Duodenal mucosa (tissue), 2 donors: ENCODE results near the gene CRIP1.
A peak's percentile ranks its signal among the peaks of the same experiment; 100 is the strongest.

Experiments
- H3K27ac ChIP-seq: one replicate; pipeline ENCODE4 v1.7.0; 2013; ENCODE audit warnings: low read depth, low read length
- H3K27me3 ChIP-seq, 2 donors: one replicate each; pipeline ENCODE4 v1.7.0; 2013; ENCODE audit warnings: low read length in 2 of 2, control low read depth in 1 of 2; ENCODE audit not compliant: insufficient read depth in 2 of 2, control insufficient read depth in 1 of 2
- H3K36me3 ChIP-seq, 2 donors: one replicate each; pipeline ENCODE4 v1.7.0; 2013; ENCODE audit warnings: low read length in 2 of 2, control low read depth in 1 of 2; ENCODE audit not compliant: insufficient read depth in 2 of 2, control insufficient read depth in 1 of 2
- H3K4me1 ChIP-seq, 2 donors: one replicate each; pipeline ENCODE4 v1.7.0; 2013; ENCODE audit warnings: low read length in 2 of 2, control low read depth in 1 of 2; ENCODE audit not compliant: insufficient read depth in 2 of 2, control insufficient read depth in 1 of 2
- H3K4me3 ChIP-seq, 2 donors: one replicate each; pipeline ENCODE4 v1.7.0; 2013; ENCODE audit warnings: low read length in 2 of 2, low read depth in 1 of 2
- H3K9ac ChIP-seq, 2 donors: one replicate each; pipeline ENCODE4 v1.7.0; 2013; ENCODE audit warnings: low read length in 2 of 2, low read depth in 1 of 2
- H3K9me3 ChIP-seq, 2 donors: one replicate each; pipeline ENCODE4 v1.7.0; 2013; ENCODE audit warnings: low read length in 2 of 2, control low read depth in 1 of 2; ENCODE audit not compliant: control insufficient read depth in 1 of 2

Gene CRIP1

DNA sequence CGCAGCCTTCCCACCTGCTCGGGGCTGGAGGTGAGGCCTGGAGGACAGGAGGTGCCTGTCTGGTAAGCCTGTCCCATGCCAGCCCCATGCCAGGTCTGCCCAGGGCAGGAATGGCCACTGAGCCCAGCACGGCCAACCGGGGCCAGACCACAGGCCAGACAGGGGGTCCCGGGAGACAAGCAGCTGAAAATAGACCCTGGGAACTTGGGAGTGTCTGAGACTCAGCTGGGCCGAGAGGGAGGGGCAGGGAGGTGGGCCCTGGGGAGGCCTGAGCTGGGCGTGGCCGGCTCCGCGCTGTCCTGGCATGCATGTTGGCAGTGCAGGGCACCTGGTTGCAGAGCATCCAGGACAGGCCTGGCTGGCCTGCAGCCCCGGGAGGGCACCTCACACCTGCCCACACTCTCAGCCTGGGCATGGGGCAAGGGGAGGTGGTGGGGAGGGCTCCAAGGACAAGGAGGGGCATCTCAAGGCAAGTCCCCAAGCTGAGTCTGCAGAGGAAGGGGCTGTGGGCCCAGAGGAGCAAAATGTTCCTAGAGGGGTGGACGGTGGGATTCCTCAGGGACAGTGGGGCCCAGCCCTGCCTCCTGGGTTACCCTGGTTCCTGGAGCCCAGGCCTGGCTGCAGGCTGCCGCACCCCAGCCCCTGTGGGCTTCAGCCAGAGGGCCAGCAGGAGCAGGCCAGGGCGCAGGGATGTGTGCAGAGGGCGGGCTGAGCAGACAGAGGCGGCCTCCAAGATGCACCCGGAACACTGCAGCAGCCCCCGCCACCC is 3.2 kb upstream of the CRIP1 start:
- no peak overlapping the region for H3K9ac ChIP-seq
- no peaks in the 10 kb centered on the region for H3K9me3 ChIP-seq
- peaks cover 52 to 75% of the 10 kb centered on the region in 2 donors for H3K4me1 ChIP-seq
- no peaks in the 10 kb centered on the region for H3K36me3 ChIP-seq
- H3K27me3 ChIP-seq, result peaks cover 12 to 18% of the 10 kb centered on the region in 2 donors
- H3K4me3 ChIP-seq, result no peak overlapping the region
- H3K27ac ChIP-seq, result peak overlapping the region; percentile 32

DNA sequence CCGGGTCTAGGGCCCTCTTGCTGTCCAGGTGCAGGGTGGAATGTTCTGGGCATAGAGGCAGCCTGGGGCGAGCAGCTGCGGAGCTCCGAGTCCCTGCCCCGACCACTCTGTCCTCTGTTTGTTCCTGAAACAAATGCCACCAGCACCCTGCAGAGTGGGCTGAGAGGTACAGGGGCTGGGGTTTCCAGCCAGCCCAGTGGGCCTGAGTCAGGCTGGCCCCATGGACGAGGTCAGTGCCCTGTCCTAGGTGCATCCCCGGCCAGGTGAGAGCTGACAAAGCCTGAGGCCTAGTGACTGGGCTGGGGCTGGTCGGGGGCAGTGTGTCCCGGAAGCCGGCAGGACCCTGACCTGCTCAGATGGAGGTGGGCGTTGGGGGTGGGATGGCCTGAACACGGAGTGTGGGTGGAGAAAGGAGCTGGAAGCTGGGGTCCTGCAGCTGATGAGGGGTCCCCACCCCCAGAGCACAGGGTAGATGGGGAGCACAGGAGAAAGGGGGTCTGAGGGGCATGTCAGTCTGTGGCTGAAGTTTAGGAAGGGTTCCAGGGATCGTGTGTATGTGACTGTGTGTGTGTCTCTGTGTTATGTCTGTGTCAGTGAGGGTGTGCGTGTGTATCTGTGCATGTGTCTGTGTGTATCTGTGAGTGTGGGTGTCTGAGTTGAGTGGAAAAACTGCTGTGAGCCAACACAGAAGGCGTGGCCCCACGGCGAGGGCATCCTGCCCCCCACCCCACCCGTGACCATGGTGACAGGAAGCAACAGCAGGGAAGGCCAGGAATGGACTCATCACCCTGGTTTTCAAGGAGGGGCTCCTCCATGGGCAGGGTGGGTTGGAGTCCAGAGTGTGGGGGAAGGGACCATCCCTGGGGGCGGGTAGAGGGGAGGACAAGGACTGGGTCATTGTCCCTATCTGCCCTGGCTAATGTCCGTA is 2.4 kb upstream of the CRIP1 start:
- Histone ChIP-seq H3K9me3 (no peaks in the 10 kb centered on the region), H3K4me1 (peaks cover 56 to 84% of the 10 kb centered on the region in 2 donors), H3K4me3 (no peak overlapping the region), H3K36me3 (no peaks in the 10 kb centered on the region), H3K9ac (no peak overlapping the region), H3K27me3 (peaks cover 10 to 16% of the 10 kb centered on the region in 2 donors), H3K27ac (peak overlapping the region; percentile 14)

DNA sequence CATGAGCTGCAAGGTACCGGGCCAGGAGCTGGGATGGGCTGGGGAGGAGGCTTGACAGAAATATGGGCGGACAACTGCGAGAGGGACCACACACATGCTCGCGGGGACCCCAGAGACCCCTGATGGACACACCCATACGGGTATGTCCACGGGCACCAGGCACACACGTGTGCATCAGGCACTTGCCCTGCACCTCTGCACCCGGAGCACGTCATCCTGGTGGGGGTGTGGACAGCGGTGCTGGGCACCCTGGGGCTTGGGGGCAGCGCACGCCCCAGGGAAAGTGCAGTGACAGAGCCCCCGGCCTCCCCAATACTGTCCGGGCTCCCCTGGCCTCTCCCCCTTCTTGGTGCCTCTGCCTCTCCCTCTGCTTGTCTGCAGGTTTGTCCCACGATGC is 1.7 kb upstream of the CRIP1 start:
- no peak overlapping the region for H3K4me3 ChIP-seq
- H3K9me3 ChIP-seq, result no peaks in the 10 kb centered on the region
- H3K9ac ChIP-seq, result no peak overlapping the region
- peak overlapping the region; percentile 14 for H3K27ac ChIP-seq
- no peaks in the 10 kb centered on the region for H3K36me3 ChIP-seq
- H3K27me3 ChIP-seq, result peaks cover 3 to 9% of the 10 kb centered on the region in 2 donors
- peaks cover 59 to 84% of the 10 kb centered on the region in 2 donors for H3K4me1 ChIP-seq

DNA sequence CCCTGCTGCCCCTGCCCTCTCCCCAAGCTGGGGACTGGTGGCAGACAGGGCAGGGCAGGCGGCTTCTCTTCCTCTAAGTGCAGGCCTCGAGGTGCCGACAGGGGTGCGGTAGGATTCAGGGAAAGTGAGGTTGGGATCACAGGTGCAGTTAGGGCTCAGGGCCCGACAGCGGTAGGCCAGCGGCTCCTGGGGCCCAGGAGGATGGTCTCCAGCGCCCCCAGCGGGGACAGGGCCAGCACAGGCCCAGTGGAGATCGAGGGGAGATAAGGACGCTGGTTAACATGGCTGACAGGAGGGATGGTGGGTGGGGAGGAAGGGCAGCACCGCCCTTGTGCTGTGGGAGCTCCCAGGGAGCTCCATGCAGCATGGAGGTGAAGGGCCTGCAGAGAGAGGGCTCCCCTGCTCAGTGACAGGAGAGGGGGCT is 935 bp upstream of the CRIP1 start:
- Histone ChIP-seq H3K36me3 (no peaks in the 10 kb centered on the region), H3K4me3 (peak overlapping the region; percentile 29 to 32), H3K27me3 (peaks cover 0 to 6% of the 10 kb centered on the region in 2 donors), H3K4me1 (peaks cover 56 to 79% of the 10 kb centered on the region in 2 donors), H3K9ac (peak overlapping the region in 1 of 2 donors; percentile 20), H3K27ac (no peak overlapping the region), H3K9me3 (no peaks in the 10 kb centered on the region)

DNA sequence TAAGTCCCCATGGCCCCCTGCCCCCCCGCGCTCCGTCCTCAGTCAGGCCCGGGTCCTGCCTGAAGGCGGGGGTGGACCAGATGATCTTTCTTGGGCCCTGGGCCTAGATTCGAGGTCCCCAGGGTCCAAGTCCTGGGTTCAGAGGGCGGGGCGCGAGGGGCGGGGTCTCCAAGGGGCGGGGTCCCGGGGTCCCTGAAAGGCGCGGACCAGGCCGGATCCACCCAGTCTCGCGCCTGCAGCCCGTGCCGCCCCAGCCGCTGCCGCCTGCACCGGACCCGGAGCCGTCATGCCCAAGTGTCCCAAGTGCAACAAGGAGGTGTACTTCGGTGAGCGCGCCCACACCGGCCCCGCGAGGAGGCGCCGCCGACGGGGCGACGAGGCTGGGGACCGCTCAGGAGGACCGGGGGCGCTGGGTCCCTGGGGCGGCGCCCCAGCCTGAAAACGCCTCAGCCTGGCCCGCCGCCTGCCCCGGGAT is 325 bp downstream of the CRIP1 start:
- no peaks in the 10 kb centered on the region for H3K9me3 ChIP-seq
- peak overlapping the region; percentile 75 for H3K27ac ChIP-seq
- peak overlapping the region; percentile 65 to 78 for H3K4me3 ChIP-seq
- no peaks in the 10 kb centered on the region for H3K36me3 ChIP-seq
- peaks cover 0 to 6% of the 10 kb centered on the region in 2 donors for H3K27me3 ChIP-seq
- H3K4me1 ChIP-seq, result peaks cover 49 to 76% of the 10 kb centered on the region in 2 donors
- peak overlapping the region; percentile 71 to 81 for H3K9ac ChIP-seq

DNA sequence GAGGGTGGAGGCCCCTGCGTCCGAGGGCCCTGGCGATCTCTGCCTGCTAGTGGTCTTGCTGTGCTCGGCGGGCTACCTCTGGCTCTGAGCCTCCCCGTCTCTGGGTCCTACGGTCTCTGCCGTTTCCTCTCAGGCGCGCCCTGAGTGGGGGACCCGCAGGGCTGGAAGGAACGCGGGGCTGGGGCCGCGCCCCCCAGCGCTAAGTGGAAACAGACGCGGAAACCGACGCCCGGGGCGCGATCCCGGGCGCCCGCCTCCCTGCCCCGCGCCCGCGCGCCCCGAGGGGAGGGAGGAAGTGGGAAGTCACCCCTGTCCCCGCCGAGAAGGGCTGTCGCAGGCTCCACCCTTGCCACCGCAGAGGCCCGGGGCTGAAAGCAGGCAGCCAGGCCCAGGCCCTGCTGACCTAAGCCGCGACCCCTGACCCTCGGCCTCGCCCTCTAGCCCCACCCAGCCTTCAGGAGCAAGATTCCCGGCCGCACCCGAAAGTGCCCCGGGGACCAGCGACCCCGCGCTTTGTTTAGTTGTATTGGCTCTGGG is 831 bp downstream of the CRIP1 start:
- peaks cover 44 to 71% of the 10 kb centered on the region in 2 donors for H3K4me1 ChIP-seq
- H3K9me3 ChIP-seq, result no peaks in the 10 kb centered on the region
- H3K27me3 ChIP-seq, result peaks cover 0 to 6% of the 10 kb centered on the region in 2 donors
- H3K27ac ChIP-seq, result peak overlapping the region; percentile 75
- peak overlapping the region; percentile 71 to 81 for H3K9ac ChIP-seq
- peaks cover 0 to 1% of the 10 kb centered on the region in 2 donors for H3K36me3 ChIP-seq
- peak overlapping the region; percentile 65 to 78 for H3K4me3 ChIP-seq

DNA sequence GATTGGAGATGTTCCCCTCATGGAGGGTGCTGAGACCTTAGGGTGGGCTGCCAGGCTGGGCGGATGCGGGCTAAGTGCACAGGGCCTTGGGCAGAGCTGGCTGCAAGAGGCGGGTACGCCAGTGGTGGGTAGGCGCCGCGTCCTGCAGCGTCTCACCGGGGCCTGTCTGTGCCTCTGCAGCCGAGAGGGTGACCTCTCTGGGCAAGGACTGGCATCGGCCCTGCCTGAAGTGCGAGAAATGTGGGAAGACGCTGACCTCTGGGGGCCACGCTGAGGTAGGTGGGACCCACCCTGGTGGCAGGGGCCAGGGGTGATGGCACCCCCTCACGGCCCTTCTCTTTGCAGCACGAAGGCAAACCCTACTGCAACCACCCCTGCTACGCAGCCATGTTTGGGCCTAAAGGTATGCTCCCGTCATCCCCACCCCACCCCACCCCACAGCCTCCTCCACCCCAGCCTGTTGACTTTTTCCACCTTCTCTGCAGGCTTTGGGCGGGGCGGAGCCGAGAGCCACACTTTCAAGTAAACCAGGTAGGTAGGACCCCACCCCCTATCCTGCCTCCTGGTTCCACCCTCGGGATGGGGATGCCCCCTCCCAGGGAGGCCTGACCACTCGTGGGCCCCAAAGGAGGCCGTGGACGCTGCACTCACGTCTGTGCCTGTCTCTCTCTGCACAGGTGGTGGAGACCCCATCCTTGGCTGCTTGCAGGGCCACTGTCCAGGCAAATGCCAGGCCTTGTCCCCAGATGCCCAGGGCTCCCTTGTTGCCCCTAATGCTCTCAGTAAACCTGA is 1.5 kb downstream of the CRIP1 start:
- H3K36me3 ChIP-seq, result peaks cover 0 to 3% of the 10 kb centered on the region in 2 donors
- H3K9me3 ChIP-seq, result no peaks in the 10 kb centered on the region
- H3K27me3 ChIP-seq, result peaks cover 0 to 6% of the 10 kb centered on the region in 2 donors
- peaks cover 37 to 64% of the 10 kb centered on the region in 2 donors for H3K4me1 ChIP-seq
- peak overlapping the region; percentile 71 to 81 for H3K9ac ChIP-seq
- H3K27ac ChIP-seq, result peak overlapping the region; percentile 50
- H3K4me3 ChIP-seq, result peak overlapping the region; percentile 65 to 78

DNA sequence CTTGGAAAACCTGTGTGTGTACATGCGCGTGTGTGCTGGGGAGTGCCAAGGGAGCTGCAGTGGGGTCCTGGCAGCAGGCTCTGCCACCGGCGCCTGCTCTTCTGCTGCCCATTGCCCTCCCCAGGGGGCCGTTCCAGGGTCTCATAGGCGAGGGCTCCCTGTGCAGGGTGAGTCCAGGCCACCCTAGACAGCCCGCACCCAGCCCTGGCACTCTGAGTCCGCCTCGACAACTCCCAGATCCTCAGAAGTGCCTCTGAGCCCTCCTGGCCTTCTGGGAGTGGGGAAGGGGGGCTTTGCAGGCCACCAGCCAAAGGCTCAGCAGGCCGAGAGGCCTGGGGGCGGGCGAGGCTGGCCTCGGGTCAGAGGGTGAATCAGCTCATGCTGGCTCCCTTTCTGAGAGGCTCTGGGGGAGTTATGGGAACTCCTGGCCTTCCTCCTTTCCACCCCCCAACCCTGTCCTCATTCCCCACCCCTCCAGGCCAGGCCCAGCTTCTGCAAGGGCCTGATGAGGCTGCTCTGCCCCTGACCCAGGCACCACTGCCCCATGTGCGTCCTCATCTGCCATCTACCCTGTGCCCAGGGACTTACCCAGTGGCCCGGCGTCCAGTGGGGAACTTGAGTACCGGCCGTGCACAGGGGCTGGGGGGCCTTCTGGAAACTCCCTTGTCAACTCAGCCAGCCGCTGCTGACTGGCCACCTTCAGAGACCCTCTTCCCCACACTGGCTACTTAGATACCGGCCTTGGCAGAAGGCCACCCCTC is 2.3 kb downstream of the CRIP1 start:
- Histone ChIP-seq H3K27ac (peak overlapping the region; percentile 90), H3K27me3 (peaks cover 0 to 6% of the 10 kb centered on the region in 2 donors), H3K4me3 (peak overlapping the region; percentile 65 to 72), H3K9ac (peak overlapping the region; percentile 68 to 69), H3K4me1 (peaks cover 30 to 56% of the 10 kb centered on the region in 2 donors), H3K36me3 (peaks cover 0 to 3% of the 10 kb centered on the region in 2 donors), H3K9me3 (no peaks in the 10 kb centered on the region)
